Measurements from ENCODE around the gene SBF2.
"Not testable (repeated sequence)": the region's sequence is repeated elsewhere in the genome, so short reads cannot be mapped to it uniquely, and the experiment has no call there.

SBF2 gene

GRCh38 chr11:10066441-10066840, 227.6 kb downstream of the SBF2 start:
- DNase-seq (ENCODE audit: low read depth in 3 of 3) = no peak

- DNase-seq (ENCODE audit: low read depth in 3 of 3) = no peak
Observed at GRCh38 chr11:10064828-10065227, 229.2 kb downstream of the SBF2 start.

GRCh38 chr11:10058356-10058755, 235.7 kb downstream of the SBF2 start:
- DNase-seq (ENCODE audit: low read depth in 3 of 3) = no peak

- DNase-seq (ENCODE audit: low read depth in 3 of 3) = no peak
Observed at GRCh38 chr11:10051868-10052586, 242.0 kb downstream of the SBF2 start.

DNA sequence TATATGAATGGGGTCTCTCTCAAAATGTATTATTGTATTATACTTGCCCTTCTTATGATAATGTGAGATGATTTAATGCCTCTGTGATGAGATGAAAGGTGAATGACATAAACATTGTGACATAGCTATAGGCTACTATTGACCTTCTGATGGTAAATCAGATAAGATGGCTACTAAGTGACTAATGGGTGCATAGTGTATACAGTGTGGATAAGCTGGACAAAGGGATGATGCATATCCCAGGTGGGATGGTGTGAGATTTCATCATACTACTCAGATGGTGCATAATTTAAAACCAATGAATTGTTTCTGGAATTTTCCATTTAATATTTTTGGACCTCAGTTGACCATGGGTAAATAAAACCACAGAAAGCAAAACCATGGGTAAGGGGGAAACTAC, 243.5 kb downstream of the SBF2 start:
- no peak for DNase-seq (ENCODE audit: low read depth in 3 of 3)

GRCh38 chr11:10049756-10050155, 244.3 kb downstream of the SBF2 start:
- no peak for DNase-seq (ENCODE audit: low read depth in 3 of 3)

DNA sequence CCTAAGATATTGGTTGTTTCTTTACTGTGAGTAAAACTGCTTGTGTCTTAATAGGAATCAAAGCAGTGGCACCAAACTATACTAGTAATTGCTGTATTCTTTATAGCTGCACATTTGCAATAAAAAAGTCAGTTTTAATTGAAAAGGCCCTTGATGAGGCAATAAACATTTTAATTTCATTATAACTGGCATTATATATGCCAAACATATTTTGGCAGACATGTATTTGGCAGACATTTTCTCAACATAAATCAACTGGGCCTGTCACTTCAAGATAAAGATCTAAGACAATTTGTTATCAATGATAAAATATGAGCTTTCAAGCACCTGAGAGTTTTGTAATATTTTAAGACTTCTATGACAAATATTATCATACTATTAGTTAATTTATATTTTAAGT, 245.7 kb downstream of the SBF2 start:
- DNase-seq (ENCODE audit: low read depth in 3 of 3) = no peak

- no peak for DNase-seq (ENCODE audit: low read depth in 3 of 3)
Observed at GRCh38 chr11:10044618-10045017, 249.4 kb downstream of the SBF2 start.

DNA sequence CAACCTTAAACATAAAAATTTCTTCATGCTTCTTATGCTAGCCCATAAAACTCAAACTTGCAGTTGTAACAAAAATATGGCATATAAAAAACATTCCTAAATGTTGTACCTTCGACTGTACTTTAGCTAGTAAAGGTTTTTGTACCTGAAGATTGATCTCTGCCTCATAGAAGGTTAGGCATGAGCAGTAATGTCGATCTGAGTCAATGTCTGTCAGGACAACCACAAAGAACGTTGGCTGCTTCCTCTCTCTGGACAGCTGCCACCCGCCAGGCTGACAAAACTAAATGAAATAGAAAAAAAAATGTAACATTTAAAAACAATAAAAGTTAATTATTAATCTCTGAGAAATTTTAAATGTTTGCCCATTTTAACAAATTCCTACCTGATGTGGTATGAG, 251.3 kb downstream of the SBF2 start:
- no peak for DNase-seq (ENCODE audit: low read depth in 3 of 3)

DNA sequence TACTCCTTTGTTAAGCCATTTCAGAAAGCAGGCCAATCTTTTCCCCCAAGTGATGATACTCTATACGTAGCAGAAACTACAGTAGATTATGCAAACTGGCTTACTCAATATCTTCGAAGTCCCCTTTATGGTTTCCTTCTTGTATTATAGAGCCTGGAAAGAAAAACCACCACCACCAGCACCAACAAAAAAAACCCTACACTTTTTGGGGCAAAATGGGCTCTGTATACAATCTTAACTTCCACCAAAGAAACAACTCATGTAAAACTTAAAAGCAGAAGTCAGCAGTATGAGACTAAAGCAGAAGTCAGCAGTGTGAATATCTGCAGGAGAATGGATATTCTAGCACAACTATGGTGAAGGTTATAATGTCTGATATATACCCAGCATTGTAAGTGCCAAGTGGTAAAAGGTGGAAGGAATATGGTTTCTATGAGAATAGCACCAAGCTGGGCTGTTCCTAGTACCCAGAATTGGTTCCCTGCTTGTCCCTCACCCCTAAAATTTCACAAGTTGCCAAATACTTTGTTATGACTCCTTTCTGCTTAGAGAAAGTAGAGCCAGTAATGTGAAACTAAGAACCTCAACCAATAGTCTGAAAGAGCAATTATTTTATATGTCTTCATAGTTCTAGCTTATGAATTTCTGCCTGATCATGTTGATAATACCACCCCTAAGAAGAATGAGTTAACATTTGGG, 252.1 kb downstream of the SBF2 start:
- no peak for DNase-seq (ENCODE audit: low read depth in 3 of 3)

DNA sequence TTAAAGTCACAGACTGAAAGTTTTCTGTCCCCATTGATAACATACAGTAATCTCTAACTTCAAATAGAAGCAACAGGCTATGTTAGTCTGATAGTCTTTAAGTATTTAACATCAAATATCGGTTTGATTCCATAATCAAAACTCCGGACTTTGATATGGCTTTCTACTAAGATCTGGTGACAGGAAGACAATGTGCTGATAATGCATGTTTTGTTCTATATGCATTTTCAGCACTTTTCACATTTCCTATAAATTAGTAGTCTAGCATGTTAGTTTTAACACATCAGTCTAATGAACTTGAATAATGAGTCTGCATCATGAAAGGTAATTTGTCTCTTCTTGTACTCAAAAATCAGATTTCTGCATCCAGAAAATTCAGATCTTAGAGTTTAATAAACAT, 252.7 kb downstream of the SBF2 start:
- DNase-seq (ENCODE audit: low read depth in 3 of 3) = no peak

DNA sequence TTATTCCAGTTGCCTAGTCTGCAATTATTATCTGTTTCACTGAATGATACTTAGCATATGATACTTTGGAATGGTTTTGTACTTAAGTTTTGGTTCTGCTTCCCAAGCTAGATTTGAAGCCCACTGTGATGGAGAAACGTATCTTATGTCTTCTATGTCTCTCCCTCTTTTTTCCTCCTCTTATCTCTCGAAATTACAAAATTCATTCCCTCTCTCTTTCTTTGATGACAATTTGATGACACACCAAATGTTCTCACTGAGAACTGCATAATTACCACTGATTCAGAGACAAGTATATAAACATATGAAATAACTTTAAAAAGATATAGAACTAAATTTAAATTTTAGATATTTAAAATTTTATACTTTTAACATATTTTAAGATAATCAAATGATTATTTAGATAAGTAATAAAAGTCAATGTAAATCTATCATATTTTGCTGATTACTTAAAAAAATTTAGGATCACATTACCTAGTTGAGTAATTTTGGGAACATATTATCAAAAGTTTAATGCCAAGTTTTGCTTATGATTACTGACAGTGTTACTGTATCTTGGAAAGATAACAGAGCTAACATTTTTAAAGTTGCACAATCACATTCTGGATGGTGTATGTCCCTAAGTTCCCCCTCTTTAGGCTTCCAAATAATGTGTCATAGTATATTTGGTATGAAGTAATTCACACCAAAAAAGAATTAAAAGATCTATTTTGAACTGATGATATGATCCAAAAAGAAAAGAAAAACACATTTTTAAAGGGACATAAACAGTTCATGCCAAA, 255.3 kb downstream of the SBF2 start:
- no peak for DNase-seq (ENCODE audit: low read depth in 3 of 3)

DNA sequence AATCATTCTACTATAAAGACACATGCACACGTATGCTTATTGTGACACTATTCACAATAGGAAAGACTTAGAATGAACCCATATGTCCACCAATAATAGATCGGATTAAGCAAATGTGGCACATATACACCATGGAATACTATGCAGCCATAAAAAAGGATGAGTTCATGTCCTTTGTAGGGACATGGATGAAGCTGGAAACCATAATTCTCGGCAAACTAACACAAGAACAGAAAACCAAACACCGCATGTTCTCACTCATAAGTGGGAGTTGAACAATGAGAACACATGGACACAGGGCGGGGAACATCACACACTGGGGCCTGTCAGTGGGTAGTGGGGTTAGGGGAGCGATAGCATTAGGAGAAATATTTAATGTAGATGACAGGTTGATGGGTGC, 258.1 kb downstream of the SBF2 start:
- not testable (repeated sequence) for DNase-seq (ENCODE audit: low read depth in 3 of 3)

GRCh38 chr11:10032935-10033334, 261.1 kb downstream of the SBF2 start:
- no peak for DNase-seq (ENCODE audit: low read depth in 3 of 3)

DNA sequence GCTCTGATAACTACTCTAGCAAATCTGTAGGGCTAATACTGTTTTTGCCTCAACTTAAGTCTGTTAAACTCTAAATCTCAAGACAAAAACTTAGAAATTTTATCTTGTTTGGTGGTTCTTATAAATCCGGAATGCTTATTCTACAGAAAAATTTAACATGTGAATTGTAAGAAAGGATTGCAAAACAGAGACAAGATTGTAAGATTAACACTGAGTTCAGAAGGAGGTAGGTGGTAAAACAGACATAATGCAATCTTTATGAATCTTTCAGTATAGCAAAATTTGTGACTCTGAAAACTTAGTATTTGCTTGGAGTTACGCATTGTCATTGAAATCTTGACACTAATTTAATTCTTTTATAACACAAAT, 263.9 kb downstream of the SBF2 start:
- no peak for DNase-seq (ENCODE audit: low read depth in 3 of 3)

DNA sequence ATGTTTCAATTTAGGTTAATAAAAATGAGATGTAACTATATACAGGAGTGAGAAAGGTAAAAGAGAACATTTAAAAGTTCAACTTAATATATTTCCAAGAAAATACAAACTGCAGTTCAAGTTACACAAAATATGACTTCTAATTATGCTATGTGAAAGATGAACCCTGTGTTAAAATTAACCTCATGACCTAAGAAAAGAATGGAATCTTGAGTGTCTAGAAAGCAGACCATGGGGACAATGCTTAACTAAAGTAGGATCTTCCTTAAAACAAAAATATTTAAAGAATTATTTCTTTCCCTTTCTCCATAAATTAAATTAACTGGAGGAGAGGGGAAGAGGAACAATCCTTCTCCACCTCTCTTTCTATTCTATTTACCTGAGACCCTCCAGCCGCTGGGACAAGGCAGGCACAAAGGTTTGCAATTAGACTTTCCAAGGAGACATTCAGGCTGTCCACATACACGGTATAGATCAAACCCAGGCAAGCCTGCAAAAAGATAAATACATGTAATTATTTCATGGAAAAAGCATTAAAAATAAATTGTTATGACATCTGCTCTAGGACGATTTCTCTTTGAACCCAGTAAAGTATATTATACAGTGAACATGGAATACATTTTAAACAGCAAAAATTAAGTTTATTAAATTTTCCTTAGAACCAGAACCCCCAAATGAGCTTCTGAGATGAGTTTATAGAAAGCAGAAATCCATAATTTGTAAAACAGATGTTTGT, 264.5 kb downstream of the SBF2 start:
- DNase-seq (ENCODE audit: low read depth in 3 of 3) = no peak

GRCh38 chr11:10026514-10026913, 267.5 kb downstream of the SBF2 start:
- no peak for DNase-seq (ENCODE audit: low read depth in 3 of 3)

- no peak for DNase-seq (ENCODE audit: low read depth in 3 of 3)
Observed at GRCh38 chr11:10023212-10023611, 270.8 kb downstream of the SBF2 start.

GRCh38 chr11:10022764-10023163, 271.3 kb downstream of the SBF2 start:
- no peak for DNase-seq (ENCODE audit: low read depth in 3 of 3)

GRCh38 chr11:10021563-10021962, 272.5 kb downstream of the SBF2 start:
- DNase-seq (ENCODE audit: low read depth in 3 of 3) = no peak

DNA sequence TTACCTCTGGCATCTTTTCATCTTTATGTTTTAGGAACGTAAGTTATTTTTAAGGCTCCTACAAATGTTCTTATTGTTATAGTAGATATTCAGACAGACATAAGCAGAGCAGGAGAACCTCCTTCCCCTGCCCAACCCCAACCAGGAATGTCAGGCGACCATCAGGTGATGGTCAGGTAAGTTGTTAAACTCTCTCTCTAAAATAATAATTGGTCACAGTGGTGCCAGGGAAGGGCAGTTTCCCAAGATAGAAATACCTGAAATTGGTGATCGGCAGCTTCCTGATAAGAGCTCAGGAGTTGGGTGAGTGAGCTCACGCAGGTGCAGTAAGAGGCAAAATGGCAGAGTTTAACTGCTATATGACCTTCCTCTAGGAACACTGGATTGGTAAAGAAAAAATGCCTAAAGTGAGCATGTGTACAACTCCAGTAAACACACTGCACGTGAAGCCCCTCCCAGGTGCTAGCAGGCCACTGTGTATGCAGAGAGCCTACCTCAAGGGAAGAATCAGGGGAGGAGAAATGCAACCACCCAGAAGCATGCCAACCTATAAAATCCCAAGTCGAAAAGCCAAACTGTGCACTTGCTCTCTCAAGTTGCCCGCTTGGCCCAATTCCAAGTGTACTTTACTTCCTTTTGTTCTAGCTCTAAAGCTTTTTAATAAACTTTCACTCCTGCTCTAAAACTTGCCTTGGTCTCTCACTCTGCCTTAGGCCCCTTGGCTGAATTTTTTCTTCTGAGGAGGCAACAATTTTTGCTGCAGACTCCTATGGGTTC, 273.9 kb downstream of the SBF2 start:
- no peak for DNase-seq (ENCODE audit: low read depth in 3 of 3)
